Measurements from ENCODE around the gene MTMR6.

DNA sequence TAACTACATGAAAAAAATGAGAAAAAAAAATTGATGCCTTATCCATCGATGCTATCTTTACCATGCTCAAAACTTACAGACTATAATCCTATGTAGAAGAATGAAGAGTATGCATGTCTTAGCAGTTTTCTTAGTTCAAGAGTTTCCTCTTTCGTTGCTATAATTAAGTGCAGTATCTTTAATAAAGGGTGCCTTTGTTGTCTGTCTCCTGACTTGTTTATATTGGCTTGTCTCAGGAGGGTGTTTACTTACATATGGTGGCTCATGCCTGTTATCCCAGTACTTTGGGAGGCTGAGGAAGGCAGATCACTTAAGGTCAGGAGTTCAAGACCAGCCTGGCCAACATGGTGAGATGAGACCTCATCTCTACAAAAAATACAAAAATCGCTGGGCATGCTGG lies 44.3 kb downstream of the MTMR6 start:
- no peak for TF ChIP-seq POLR2AphosphoS5 (IDR thresholded peaks at IDR 0.05; ENCODE audit: borderline replicate concordance, low read depth, low read length)
- TF ChIP-seq EZH2 (IDR thresholded peaks at IDR 0.05), result no peak
- no peak for TF ChIP-seq FOXP2 (optimal IDR thresholded peaks at IDR 0.05; ENCODE audit: control extremely low read depth, extremely low read length, insufficient read depth)

Measured in SK-N-MC (cell line).